ENCODE results near the gene TIAM1. TPM values are rescaled to one million over a fixed set of nuclear protein-coding genes. Genes with fewer than 3 reads are reported as not detected.
A peak's percentile ranks its signal among the peaks of the same experiment; 100 is the strongest.

The TIAM1 gene
- polyA plus RNA-seq, 2 of the 4 experiments (the other 2 are of a cell fraction), result 0.23 to 0.40 TPM

DNA sequence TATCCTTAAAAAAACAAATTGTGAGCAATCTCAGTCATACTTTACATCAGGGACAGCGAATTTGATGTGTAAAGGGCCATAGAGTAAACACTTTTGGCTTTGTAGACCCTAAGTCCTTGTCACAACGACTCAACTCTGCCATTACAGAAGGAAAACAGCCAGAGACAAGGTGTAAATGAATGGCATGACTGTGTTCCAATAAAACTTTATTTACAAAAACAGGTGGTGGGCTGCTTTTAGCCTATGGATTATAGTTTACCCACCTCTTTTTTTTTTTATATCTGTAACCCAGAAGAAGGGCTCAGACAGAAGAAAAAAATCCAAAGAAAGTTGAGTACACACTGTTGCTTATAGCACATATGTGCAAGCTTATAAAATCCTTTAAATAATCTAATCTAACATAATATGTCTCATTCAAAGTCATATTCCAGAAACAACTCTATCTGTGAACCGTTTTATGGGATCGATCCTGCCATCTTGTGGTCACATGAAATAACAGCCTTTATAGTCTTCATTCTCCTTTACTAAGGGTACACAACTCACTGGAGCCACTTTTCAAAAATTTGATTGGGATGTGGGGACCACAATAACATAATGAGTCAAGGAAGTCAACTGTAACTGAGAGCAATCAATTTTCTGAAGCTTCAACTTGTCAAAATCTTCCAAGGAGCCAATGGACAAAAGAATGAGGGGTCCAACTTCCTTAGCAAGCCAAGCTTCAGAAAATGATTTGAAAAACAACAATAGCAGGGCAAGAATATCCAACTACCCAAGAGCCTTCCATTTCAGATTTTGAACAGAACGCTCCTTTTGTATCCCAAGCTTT is 163.6 kb downstream of the TIAM1 start:
- POLR2A ChIA-PET, result no interaction called here
- FAIRE-seq, result no peak

DNA sequence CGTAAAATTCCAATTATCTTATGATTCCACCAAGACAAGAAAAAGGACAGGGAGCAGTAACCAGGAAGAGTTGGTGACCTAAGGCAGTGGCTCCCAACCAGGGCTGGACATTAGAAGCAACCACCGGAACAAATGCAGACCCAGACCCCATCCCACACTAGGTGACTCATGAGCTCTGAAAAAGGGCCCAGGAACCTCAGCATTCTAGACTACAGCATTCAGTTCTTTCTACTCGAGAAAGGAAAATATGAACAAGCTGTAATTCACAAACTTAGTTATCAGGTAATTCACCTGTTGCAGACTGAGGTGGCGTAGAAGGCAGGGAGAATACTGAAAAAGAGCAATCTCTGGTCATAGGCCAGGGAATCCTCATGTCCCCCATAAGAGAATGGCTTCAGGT is 167.3 kb downstream of the TIAM1 start:
- Histone ChIP-seq H3K4me2 (no peak overlapping the region), H3K9me3 (no peaks in the 10 kb centered on the region), H3K27ac (no peak overlapping the region), H3K4me1 (no peaks in the 10 kb centered on the region), H3K4me3 (no peak overlapping the region)
- POLR2A ChIA-PET, result no interaction called here
- DNase-seq (ENCODE audit: low read depth in 1 of 2, low spot score in 1 of 2) (no peak), FAIRE-seq (no peak), ATAC-seq (no peak)
- TF ChIP-seq KDM5A (IDR thresholded peaks at IDR 0.05) (no peak), EHF (CRISPR knock-in tag; IDR thresholded peaks at IDR 0.05) (no peak), KDM1A (IDR thresholded peaks at IDR 0.05; ENCODE audit: low read depth) (no peak), GATA3 (IDR thresholded peaks at IDR 0.05; ENCODE audit: borderline replicate concordance) (no peak), RCOR1 (IDR thresholded peaks at IDR 0.05; ENCODE audit: low read depth, low read length) (no peak), TP53 (CRISPR knock-in tag; IDR thresholded peaks at IDR 0.05) (no peak), EHMT2 (IDR thresholded peaks at IDR 0.05; ENCODE audit: low read depth) (no peak)
- TF ChIP-seq, protein P1, sequence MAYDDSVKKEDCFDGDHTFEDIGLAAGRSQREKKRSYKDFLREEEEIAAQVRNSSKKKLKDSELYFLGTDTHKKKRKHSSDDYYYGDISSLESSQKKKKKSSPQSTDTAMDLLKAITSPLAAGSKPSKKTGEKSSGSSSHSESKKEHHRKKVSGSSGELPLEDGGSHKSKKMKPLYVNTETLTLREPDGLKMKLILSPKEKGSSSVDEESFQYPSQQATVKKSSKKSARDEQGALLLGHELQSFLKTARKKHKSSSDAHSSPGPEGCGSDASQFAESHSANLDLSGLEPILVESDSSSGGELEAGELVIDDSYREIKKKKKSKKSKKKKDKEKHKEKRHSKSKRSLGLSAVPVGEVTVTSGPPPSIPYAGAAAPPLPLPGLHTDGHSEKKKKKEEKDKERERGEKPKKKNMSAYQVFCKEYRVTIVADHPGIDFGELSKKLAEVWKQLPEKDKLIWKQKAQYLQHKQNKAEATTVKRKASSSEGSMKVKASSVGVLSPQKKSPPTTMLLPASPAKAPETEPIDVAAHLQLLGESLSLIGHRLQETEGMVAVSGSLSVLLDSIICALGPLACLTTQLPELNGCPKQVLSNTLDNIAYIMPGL (CRISPR knock-in tag; IDR thresholded peaks at IDR 0.05; ENCODE audit: borderline replicate concordance), result no peak
- TF ChIP-seq, protein P2, sequence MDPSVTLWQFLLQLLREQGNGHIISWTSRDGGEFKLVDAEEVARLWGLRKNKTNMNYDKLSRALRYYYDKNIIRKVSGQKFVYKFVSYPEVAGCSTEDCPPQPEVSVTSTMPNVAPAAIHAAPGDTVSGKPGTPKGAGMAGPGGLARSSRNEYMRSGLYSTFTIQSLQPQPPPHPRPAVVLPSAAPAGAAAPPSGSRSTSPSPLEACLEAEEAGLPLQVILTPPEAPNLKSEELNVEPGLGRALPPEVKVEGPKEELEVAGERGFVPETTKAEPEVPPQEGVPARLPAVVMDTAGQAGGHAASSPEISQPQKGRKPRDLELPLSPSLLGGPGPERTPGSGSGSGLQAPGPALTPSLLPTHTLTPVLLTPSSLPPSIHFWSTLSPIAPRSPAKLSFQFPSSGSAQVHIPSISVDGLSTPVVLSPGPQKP (IDR thresholded peaks at IDR 0.05; ENCODE audit: low read depth, low read length), result no peak
- TF ChIP-seq, protein P3, sequence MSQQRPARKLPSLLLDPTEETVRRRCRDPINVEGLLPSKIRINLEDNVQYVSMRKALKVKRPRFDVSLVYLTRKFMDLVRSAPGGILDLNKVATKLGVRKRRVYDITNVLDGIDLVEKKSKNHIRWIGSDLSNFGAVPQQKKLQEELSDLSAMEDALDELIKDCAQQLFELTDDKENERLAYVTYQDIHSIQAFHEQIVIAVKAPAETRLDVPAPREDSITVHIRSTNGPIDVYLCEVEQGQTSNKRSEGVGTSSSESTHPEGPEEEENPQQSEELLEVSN (IDR thresholded peaks at IDR 0.05; ENCODE audit: borderline replicate concordance, low read depth), result no peak
- WGBS (ENCODE audit: missing lambda C conversion rate), result 40% methylated on average over 4 of the region's 4 CpGs
- CTCF ChIA-PET, result interaction anchor here (0.6 to 1.0 kb wide), 3 partner anchors 78 to 467 kb away, joined by 3 read pairs; no protein-coding TSS in a partner anchor

More for the DNA sequence above, 163.6 kb downstream of the TIAM1 start:
- 2% methylated on average over 5 of the region's 5 CpGs for WGBS (ENCODE audit: missing lambda C conversion rate)
- peak; percentile 61 to 73; a peak in 2 of 6 replicates for ATAC-seq
- no peaks in the 10 kb centered on the region for H3K9me3 ChIP-seq
- no peaks in the 10 kb centered on the region for H3K4me1 ChIP-seq
- CTCF ChIA-PET, result interaction anchor here (0.6 to 7.0 kb wide), 12 partner anchors 9 to 407 kb away, joined by 3 to 74 read pairs (median 4); no protein-coding TSS in a partner anchor
- no peak overlapping the region for H3K4me2 ChIP-seq
- no peak overlapping the region for H3K27ac ChIP-seq
- TF ChIP-seq CBX2 (IDR thresholded peaks at IDR 0.05; ENCODE audit: borderline replicate concordance, low read depth) (no peak), BHLHE40 (IDR thresholded peaks at IDR 0.05; ENCODE audit: low read depth, low read length) (no peak), POLR2A (IDR thresholded peaks at IDR 0.05; ENCODE audit: low read length) (no peak), EHF (CRISPR knock-in tag; IDR thresholded peaks at IDR 0.05) (no peak), RAD21 (conservative IDR thresholded peaks at IDR 0.05 in 1 of 2, IDR thresholded peaks at IDR 0.05 in 1 of 2) (peak; percentile 14 to 24; a peak in 1 of 5 replicates), SMC3 (IDR thresholded peaks at IDR 0.05) (peak; percentile 41; the same call in 2 of the 3 replicates)
- TF ChIP-seq, protein P4, sequence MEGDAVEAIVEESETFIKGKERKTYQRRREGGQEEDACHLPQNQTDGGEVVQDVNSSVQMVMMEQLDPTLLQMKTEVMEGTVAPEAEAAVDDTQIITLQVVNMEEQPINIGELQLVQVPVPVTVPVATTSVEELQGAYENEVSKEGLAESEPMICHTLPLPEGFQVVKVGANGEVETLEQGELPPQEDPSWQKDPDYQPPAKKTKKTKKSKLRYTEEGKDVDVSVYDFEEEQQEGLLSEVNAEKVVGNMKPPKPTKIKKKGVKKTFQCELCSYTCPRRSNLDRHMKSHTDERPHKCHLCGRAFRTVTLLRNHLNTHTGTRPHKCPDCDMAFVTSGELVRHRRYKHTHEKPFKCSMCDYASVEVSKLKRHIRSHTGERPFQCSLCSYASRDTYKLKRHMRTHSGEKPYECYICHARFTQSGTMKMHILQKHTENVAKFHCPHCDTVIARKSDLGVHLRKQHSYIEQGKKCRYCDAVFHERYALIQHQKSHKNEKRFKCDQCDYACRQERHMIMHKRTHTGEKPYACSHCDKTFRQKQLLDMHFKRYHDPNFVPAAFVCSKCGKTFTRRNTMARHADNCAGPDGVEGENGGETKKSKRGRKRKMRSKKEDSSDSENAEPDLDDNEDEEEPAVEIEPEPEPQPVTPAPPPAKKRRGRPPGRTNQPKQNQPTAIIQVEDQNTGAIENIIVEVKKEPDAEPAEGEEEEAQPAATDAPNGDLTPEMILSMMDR (IDR thresholded peaks at IDR 0.05), result peak; percentile 27; the same call in 2 of the 3 replicates
- peak; percentile 9 to 23 for DNase-seq (ENCODE audit: low read depth in 1 of 2, low spot score in 1 of 2)
- H3K4me3 ChIP-seq, result no peak overlapping the region
